ENCODE measurements around the gene OTOS.

The OTOS gene

DNA sequence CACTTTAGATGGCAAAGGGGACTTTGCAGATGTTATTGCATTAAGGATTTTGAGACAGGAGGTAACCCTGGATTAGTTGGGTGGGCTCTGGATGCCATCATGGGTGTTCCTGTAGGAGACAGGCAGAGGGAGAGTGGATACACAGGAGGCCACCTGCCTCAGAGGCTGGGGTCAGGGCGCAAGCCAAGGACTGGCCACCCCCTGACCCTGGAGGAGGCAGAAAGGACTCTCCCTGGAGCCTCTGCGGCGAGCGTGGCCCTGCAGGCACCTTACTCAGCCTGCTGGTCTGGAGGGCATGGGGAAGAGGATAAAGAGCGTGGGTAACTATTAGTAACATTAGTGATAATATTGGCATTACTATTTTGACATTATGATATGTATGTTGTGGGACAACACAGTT lies 21.6 kb upstream of the OTOS start:
- WGBS, 2 experiments = 76 to 85% methylated on average over 5 of the region's 5 CpGs
- Histone ChIP-seq H3K9me3 (ENCODE audit: control insufficient read depth, low read length) (no peaks in the 10 kb centered on the region), H3K27me3 (ENCODE audit: control insufficient read depth, insufficient read depth, low read length, poor library complexity, severe bottlenecking) (no peaks in the 10 kb centered on the region), H3K4me1 (ENCODE audit: control insufficient read depth, insufficient read depth, low read length) (no peaks in the 10 kb centered on the region), H3K36me3 (ENCODE audit: control insufficient read depth, insufficient read depth, low read length) (no peaks in the 10 kb centered on the region), H3K27ac (ENCODE audit: insufficient read depth, low read depth, low read length, poor library complexity, severe bottlenecking) (no peak overlapping the region), H3K4me3 (ENCODE audit: insufficient read depth, low read depth, low read length) (no peak overlapping the region)

DNA sequence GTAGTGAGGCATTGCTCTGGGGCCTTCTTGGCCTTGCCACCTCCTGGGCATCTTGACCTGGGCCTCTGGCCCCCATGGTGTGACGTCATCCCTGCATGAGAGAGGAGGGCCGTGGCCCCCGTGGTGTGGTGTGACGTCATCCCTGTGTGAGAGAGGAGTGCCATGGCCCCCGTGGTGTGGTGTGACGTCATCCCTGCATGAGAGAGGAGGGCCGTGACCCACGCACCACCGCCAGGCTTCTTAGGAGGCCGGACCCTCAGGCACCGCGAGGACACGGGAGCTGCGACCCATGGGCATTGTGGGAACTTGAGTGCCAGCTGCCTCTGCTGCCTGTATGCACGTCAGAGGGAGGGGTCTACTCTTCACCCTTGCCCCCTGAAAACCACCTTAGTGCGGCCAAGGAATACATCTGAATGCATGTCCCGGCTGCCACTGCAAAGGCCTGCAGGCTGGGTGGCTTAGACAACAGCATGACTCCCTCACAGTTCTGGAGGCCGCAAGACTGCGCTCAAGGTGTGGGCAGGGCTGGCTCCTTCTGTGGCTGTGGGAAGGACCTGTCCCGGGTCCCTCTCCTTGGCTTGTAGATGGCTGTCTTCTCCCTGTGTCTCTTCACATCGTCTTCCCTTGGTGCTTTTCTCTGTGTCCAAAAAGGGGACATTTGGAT lies 20.8 kb upstream of the OTOS start:
- Histone ChIP-seq H3K27me3 (ENCODE audit: control insufficient read depth, insufficient read depth, low read length, poor library complexity, severe bottlenecking) (no peaks in the 10 kb centered on the region), H3K9me3 (ENCODE audit: control insufficient read depth, low read length) (no peaks in the 10 kb centered on the region), H3K4me3 (ENCODE audit: insufficient read depth, low read depth, low read length) (no peak overlapping the region), H3K4me1 (ENCODE audit: control insufficient read depth, insufficient read depth, low read length) (no peaks in the 10 kb centered on the region), H3K36me3 (ENCODE audit: control insufficient read depth, insufficient read depth, low read length) (no peaks in the 10 kb centered on the region), H3K27ac (ENCODE audit: insufficient read depth, low read depth, low read length, poor library complexity, severe bottlenecking) (no peak overlapping the region)
- 91% methylated on average over 21 of the region's 21 CpGs for WGBS, 2 experiments

DNA sequence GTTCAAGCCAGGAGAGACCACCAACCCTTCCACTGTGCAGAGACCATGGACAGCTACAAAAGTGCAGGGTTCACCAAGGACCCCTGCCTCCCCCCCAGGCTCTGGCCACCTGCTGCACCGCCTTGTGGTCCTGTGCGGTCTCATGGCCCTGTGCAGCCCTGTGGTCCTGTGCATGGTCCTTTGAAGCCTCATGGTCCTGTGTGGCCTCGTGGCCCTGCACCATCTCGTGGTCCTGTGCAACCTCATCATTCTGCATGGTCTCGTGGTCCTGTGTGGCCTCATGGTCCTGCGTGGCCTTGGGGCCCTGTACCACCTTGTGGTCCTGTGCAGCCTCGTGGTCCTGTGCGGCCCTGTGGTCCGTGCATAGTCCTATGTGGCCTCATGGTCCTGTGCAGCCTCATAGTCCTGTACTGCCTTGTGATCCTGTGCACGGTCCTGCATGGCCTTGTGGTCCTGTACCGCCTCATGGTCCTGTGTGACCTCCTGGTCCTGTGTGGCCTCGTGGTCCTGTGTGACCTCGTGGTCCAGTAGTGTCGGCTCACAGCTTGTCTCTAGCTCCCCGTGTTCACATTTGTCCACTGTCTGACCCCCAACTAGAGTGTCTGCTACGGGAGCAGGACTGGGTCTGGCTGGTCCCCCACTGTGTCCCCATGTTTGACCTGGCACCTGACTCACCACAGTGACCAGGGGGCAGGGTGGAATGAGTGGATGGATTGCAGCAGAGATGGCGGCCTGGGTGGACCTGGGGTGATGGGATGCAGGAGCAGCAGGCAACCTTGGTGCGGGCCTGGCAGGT lies 20.0 kb upstream of the OTOS start:
- no peaks in the 10 kb centered on the region for H3K36me3 ChIP-seq (ENCODE audit: control insufficient read depth, insufficient read depth, low read length)
- 94% methylated on average over 18 of the region's 18 CpGs for WGBS, 2 experiments
- H3K4me3 ChIP-seq (ENCODE audit: insufficient read depth, low read depth, low read length) = no peak overlapping the region

DNA sequence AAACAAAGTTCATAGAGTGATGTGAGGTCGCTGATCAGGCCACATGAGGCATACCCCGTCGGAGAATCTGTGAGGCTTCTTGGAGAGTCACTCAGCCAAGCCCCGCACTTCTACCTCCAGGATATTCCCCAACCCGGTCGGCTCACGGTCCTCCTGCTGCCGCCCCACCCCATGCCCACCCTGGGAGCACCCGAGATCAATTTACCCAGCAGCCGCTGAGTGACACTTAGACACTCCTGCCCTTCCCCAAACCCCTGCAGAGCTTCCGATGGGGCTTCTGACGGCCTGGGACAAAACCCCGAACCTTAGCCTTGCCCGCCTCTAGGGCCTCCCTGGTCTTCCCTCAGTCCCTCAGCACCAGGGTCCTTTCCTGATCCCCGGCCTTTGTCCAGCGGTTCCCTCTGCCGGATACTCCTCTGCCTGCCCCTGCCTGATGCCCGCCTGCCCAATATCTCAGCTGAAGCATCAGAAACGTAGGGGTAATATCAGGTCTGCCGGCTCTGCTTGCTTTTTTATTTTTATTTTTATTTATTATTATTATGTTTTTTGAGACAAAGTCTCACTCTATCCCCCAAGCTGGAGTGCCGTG lies 18.9 kb upstream of the OTOS start:
- Histone ChIP-seq H3K4me1 (ENCODE audit: control insufficient read depth, insufficient read depth, low read length) (peaks cover 9% of the 10 kb centered on the region), H3K27ac (ENCODE audit: insufficient read depth, low read depth, low read length, poor library complexity, severe bottlenecking) (no peak overlapping the region), H3K27me3 (ENCODE audit: control insufficient read depth, insufficient read depth, low read length, poor library complexity, severe bottlenecking) (no peaks in the 10 kb centered on the region), H3K36me3 (ENCODE audit: control insufficient read depth, insufficient read depth, low read length) (no peaks in the 10 kb centered on the region), H3K9me3 (ENCODE audit: control insufficient read depth, low read length) (no peaks in the 10 kb centered on the region), H3K4me3 (ENCODE audit: insufficient read depth, low read depth, low read length) (no peak overlapping the region)
- 77 to 81% methylated on average over 19 to 20 of the region's 21 CpGs for WGBS, 2 experiments

More for the DNA sequence above, 20.0 kb upstream of the OTOS start:
- Histone ChIP-seq H3K27me3 (ENCODE audit: control insufficient read depth, insufficient read depth, low read length, poor library complexity, severe bottlenecking) (no peaks in the 10 kb centered on the region), H3K27ac (ENCODE audit: insufficient read depth, low read depth, low read length, poor library complexity, severe bottlenecking) (no peak overlapping the region), H3K9me3 (ENCODE audit: control insufficient read depth, low read length) (no peaks in the 10 kb centered on the region), H3K4me1 (ENCODE audit: control insufficient read depth, insufficient read depth, low read length) (no peaks in the 10 kb centered on the region)

DNA sequence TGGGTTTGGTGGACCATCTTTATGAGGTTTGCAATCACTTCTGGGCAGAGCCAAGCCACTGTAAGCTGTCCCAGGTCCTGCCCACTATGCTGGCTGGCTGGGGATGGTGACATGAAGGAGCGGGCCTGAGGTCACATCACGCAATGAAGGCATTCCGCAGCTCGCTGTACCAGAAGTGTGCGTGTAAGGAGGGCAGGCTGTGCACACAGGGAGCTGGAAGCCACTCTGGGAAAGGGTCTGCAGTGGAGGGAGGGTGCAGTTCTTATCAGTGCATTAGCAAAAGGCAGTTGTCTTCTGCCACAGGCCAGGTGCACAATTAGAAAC lies 16.7 kb upstream of the OTOS start:
- Histone ChIP-seq H3K9me3 (ENCODE audit: control insufficient read depth, low read length) (no peaks in the 10 kb centered on the region), H3K4me3 (ENCODE audit: insufficient read depth, low read depth, low read length) (no peak overlapping the region), H3K36me3 (ENCODE audit: control insufficient read depth, insufficient read depth, low read length) (no peaks in the 10 kb centered on the region), H3K4me1 (ENCODE audit: control insufficient read depth, insufficient read depth, low read length) (peaks cover 10% of the 10 kb centered on the region), H3K27me3 (ENCODE audit: control insufficient read depth, insufficient read depth, low read length, poor library complexity, severe bottlenecking) (no peaks in the 10 kb centered on the region), H3K27ac (ENCODE audit: insufficient read depth, low read depth, low read length, poor library complexity, severe bottlenecking) (no peak overlapping the region)
- WGBS, 2 experiments = 94 to 97% methylated on average over 5 of the region's 5 CpGs

DNA sequence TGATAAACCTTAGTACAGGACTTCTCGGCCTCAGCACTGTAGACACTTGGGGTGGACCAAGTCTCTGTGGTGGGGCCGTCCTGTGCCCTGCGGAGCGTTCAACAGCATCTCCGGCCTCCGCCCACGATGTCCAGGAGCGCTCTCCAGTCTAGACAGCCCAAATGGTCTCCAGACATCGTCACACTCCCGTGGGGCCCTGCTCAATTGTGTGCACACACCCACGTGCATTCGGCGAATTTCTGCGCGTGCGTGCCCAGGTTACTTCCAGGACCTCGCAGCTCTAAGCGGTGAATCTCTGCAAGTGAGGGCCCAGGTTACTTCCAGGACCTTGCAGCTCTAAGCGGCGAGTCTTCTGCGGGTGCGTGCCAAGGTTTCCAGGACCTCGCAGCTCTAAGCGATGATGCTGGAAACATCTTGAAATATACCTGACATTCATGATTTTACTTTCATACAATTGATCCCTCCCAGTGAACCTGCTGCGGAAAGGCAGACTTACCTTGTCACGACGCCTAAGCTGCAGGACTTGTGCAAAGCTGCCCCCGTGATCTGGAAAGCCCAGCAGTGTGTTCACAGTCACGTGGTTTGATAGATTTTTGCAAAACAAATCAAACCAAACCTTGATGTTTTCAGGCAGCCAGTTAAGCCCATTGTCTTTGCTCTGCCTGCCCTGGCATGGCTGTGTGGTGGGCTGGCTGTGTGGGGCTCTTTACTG lies 16.1 kb upstream of the OTOS start:
- no peak overlapping the region for H3K4me3 ChIP-seq (ENCODE audit: insufficient read depth, low read depth, low read length)
- 91 to 92% methylated on average over 29 of the region's 29 CpGs for WGBS, 2 experiments
- no peaks in the 10 kb centered on the region for H3K36me3 ChIP-seq (ENCODE audit: control insufficient read depth, insufficient read depth, low read length)
- H3K27me3 ChIP-seq (ENCODE audit: control insufficient read depth, insufficient read depth, low read length, poor library complexity, severe bottlenecking) = no peaks in the 10 kb centered on the region
- peaks cover 10% of the 10 kb centered on the region for H3K4me1 ChIP-seq (ENCODE audit: control insufficient read depth, insufficient read depth, low read length)
- no peaks in the 10 kb centered on the region for H3K9me3 ChIP-seq (ENCODE audit: control insufficient read depth, low read length)
- H3K27ac ChIP-seq (ENCODE audit: insufficient read depth, low read depth, low read length, poor library complexity, severe bottlenecking) = no peak overlapping the region

DNA sequence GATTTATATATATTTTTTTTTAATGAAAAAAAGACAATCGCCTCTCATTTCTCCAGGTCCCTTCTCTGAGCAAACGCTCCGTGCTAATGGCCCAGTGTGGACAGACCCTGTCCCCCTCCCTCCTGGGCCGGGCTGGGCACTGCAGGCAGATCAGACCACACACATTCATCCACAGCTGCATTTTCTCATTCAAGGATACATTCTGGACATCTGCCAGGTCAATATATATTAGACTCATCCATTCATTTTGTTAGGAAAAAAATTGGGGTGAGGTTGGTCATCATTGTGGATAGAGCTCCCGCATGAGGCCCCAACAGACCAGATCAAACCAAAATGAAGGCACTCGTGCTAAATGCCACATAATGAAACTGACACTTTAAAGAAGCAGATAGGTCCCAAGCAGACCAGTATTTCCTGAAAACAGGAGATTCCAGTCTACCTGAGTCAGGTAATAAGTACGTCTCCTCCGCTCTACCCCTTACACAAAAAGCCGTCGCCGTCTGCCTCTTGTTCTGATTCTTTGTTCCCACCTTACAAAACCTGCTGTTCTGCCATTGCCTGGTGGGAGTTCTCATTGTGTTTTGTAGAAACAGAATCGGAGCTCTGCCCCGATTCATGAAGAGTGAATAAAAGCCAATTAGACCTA lies 15.4 kb upstream of the OTOS start:
- no peaks in the 10 kb centered on the region for H3K27me3 ChIP-seq (ENCODE audit: control insufficient read depth, insufficient read depth, low read length, poor library complexity, severe bottlenecking)
- no peaks in the 10 kb centered on the region for H3K36me3 ChIP-seq (ENCODE audit: control insufficient read depth, insufficient read depth, low read length)
- peaks cover 10% of the 10 kb centered on the region for H3K4me1 ChIP-seq (ENCODE audit: control insufficient read depth, insufficient read depth, low read length)
- H3K4me3 ChIP-seq (ENCODE audit: insufficient read depth, low read depth, low read length) = no peak overlapping the region
- no peak overlapping the region for H3K27ac ChIP-seq (ENCODE audit: insufficient read depth, low read depth, low read length, poor library complexity, severe bottlenecking)
- no peaks in the 10 kb centered on the region for H3K9me3 ChIP-seq (ENCODE audit: control insufficient read depth, low read length)
- WGBS, 2 experiments = 89 to 90% methylated on average over 13 of the region's 13 CpGs

DNA sequence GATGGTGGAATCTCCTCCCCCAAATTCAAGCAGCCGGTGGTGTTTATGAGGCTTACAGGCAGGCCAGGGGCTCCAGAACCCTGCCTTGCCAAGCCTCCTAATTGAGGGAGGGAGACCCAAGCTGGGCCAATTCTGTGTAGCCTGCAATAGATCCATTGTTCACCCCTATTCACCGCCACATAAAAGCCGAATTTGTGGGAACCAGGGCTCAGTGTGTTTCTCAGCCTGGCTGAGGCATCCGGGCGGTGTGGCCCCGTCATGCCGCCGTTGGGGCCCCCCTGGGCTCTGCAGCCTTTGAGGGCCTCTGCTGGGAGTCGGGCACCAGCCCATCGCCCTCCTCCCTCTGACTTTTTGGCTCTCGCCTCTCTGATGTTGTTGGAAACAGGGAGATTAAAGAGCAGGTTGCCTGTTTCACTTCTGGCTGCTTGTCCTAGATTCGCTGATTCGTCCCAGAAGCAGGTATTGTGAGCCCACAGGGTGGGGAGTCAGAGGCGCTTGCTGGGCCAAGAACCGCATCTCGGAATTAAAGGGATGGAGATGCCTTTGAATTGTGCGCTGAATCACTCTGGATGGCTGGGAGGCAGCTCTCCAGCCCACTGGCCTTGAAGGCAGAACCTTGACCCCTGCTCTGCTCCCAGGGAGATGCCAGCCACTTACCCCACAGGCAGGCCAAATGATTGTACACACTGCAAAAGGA lies 14.7 kb upstream of the OTOS start:
- Histone ChIP-seq H3K36me3 (ENCODE audit: control insufficient read depth, insufficient read depth, low read length) (no peaks in the 10 kb centered on the region), H3K4me3 (ENCODE audit: insufficient read depth, low read depth, low read length) (no peak overlapping the region), H3K4me1 (ENCODE audit: control insufficient read depth, insufficient read depth, low read length) (peaks cover 10% of the 10 kb centered on the region), H3K27ac (ENCODE audit: insufficient read depth, low read depth, low read length, poor library complexity, severe bottlenecking) (no peak overlapping the region), H3K27me3 (ENCODE audit: control insufficient read depth, insufficient read depth, low read length, poor library complexity, severe bottlenecking) (no peaks in the 10 kb centered on the region), H3K9me3 (ENCODE audit: control insufficient read depth, low read length) (no peaks in the 10 kb centered on the region)
- WGBS, 2 experiments = 73% methylated on average over 17 of the region's 17 CpGs

DNA sequence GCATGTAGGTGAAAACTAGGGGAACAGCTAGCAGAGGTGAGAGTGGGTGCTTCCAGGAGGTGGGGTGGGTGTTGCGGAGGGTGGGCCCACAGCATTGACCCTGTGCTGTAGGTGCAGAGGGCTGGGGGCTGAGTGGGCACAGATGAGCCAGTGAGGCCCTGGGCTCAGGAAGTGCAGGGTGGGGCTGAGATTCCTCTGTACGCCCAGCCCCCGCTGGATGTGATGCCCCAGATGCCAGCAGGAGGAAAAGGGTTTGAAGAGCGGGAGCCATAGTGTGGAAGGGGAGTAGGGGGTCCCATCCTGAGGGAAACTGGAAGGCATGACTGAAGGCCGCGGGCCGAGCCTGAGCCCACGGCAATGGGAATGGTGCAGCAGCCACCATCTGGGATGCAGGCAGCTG lies 14.1 kb upstream of the OTOS start:
- no peak overlapping the region for H3K4me3 ChIP-seq (ENCODE audit: insufficient read depth, low read depth, low read length)
- WGBS, 2 experiments = 90 to 91% methylated on average over 8 of the region's 8 CpGs
- no peaks in the 10 kb centered on the region for H3K36me3 ChIP-seq (ENCODE audit: control insufficient read depth, insufficient read depth, low read length)
- peaks cover 10% of the 10 kb centered on the region for H3K4me1 ChIP-seq (ENCODE audit: control insufficient read depth, insufficient read depth, low read length)
- H3K9me3 ChIP-seq (ENCODE audit: control insufficient read depth, low read length) = no peaks in the 10 kb centered on the region
- H3K27me3 ChIP-seq (ENCODE audit: control insufficient read depth, insufficient read depth, low read length, poor library complexity, severe bottlenecking) = no peaks in the 10 kb centered on the region
- no peak overlapping the region for H3K27ac ChIP-seq (ENCODE audit: insufficient read depth, low read depth, low read length, poor library complexity, severe bottlenecking)

Data from ectodermal cell (in vitro differentiated cells).